T-helper 2 cell treated with Interferon-gamma antibody and Interleukin-4, amounts not matched to agents 5 μg/mL and 100 μg/mL, for 36 hours (primary cell): ENCODE measurements around the gene KLHL1.
"Not testable (repeated sequence)": the region's sequence is repeated elsewhere in the genome, so short reads cannot be mapped to it uniquely, and the experiment has no call there.

Experiments
- DNase-seq: peaks from one replicate; pipeline ENCODE4 v3.0.0; 2021; ENCODE audit warnings: low spot score
- H3K27ac Mint-ChIP-seq: one replicate; pipeline ENCODE4 v1.8.0; 2021; ENCODE audit warnings: mild to moderate bottlenecking, mixed read lengths
- H3K27me3 Mint-ChIP-seq: one replicate; pipeline ENCODE4 v1.8.0; 2021; ENCODE audit warnings: low read depth, mixed read lengths
- H3K36me3 Mint-ChIP-seq: one replicate; pipeline ENCODE4 v1.8.0; 2021; ENCODE audit warnings: low read depth, mixed read lengths
- H3K4me1 Mint-ChIP-seq: one replicate; pipeline ENCODE4 v1.8.0; 2021; ENCODE audit warnings: low read depth, mixed read lengths
- H3K4me3 Mint-ChIP-seq: one replicate; pipeline ENCODE4 v1.8.0; 2022; ENCODE audit warnings: mild to moderate bottlenecking, moderate library complexity, mixed read lengths
- H3K9me3 Mint-ChIP-seq: one replicate; pipeline ENCODE4 v1.8.0; 2021; ENCODE audit warnings: mixed read lengths

The KLHL1 gene

GRCh38 chr13:70108356-70109105, at the start of gene KLHL1:
TSS of gene KLHL1 (minus strand) at chr13:70108452. CDS start at chr13:70107699, 753 bp downstream.
- Mint-ChIP-seq H3K27ac (no peak within 1 kb of the TSS), H3K9me3 (peaks cover 12% of the 10 kb centered on the region)
- no peak for DNase-seq

GRCh38 chr13:70142658-70143057, 34.4 kb upstream of the KLHL1 start:
- H3K4me3 Mint-ChIP-seq, H3K4me1 Mint-ChIP-seq, H3K27me3 Mint-ChIP-seq, DNase-seq, H3K27ac Mint-ChIP-seq, H3K36me3 Mint-ChIP-seq: not testable (repeated sequence)
- peaks cover 11% of the 10 kb centered on the region for H3K9me3 Mint-ChIP-seq

More at GRCh38 chr13:70108356-70109105, at the start of gene KLHL1:
- no peaks in the 10 kb centered on the region for H3K4me1 Mint-ChIP-seq
- H3K36me3 Mint-ChIP-seq, result no peaks in the 10 kb centered on the region
- H3K4me3 Mint-ChIP-seq, result no peak within 1 kb of the TSS
- no peaks in the 10 kb centered on the region for H3K27me3 Mint-ChIP-seq

GRCh38 chr13:70128098-70128497, 19.8 kb upstream of the KLHL1 start:
- Mint-ChIP-seq H3K27me3 (no peaks in the 10 kb centered on the region), H3K4me3 (no peak overlapping the region), H3K27ac (no peak overlapping the region), H3K36me3 (no peaks in the 10 kb centered on the region), H3K9me3 (peaks cover 33% of the 10 kb centered on the region), H3K4me1 (no peaks in the 10 kb centered on the region)
- no peak for DNase-seq

GRCh38 chr13:70125693-70126092, 17.4 kb upstream of the KLHL1 start:
- no peaks in the 10 kb centered on the region for H3K36me3 Mint-ChIP-seq
- peaks cover 30% of the 10 kb centered on the region for H3K9me3 Mint-ChIP-seq
- H3K4me3 Mint-ChIP-seq, result no peak overlapping the region

GRCh38 chr13:70117338-70117905, 9.2 kb upstream of the KLHL1 start:
- Mint-ChIP-seq H3K4me3 (no peak overlapping the region), H3K27ac (no peak overlapping the region), H3K36me3 (no peaks in the 10 kb centered on the region), H3K27me3 (no peaks in the 10 kb centered on the region), H3K9me3 (peaks cover 13% of the 10 kb centered on the region), H3K4me1 (no peaks in the 10 kb centered on the region)
- no peak for DNase-seq

More at GRCh38 chr13:70125693-70126092, 17.4 kb upstream of the KLHL1 start:
- H3K27ac Mint-ChIP-seq, result no peak overlapping the region
- H3K27me3 Mint-ChIP-seq, result no peaks in the 10 kb centered on the region
- DNase-seq, result no peak
- no peaks in the 10 kb centered on the region for H3K4me1 Mint-ChIP-seq

GRCh38 chr13:70107498-70108281, 562 bp downstream of the KLHL1 start, which contains the start of gene ATXN8OS:
TSS of gene ATXN8OS (plus strand) at chr13:70107826.
- no peaks in the 10 kb centered on the region for H3K27me3 Mint-ChIP-seq
- H3K36me3 Mint-ChIP-seq, result no peaks in the 10 kb centered on the region
- no peak for DNase-seq
- H3K9me3 Mint-ChIP-seq, result peaks cover 21% of the 10 kb centered on the region
- no peak within 1 kb of the TSS for H3K27ac Mint-ChIP-seq
- H3K4me3 Mint-ChIP-seq, result no peak within 1 kb of the TSS
- no peaks in the 10 kb centered on the region for H3K4me1 Mint-ChIP-seq

- no peaks in the 10 kb centered on the region for H3K4me1 Mint-ChIP-seq
- H3K27me3 Mint-ChIP-seq, result no peaks in the 10 kb centered on the region
- no peak overlapping the region for H3K27ac Mint-ChIP-seq
- DNase-seq, result no peak
- H3K4me3 Mint-ChIP-seq, result no peak overlapping the region
- H3K9me3 Mint-ChIP-seq, result peaks cover 25% of the 10 kb centered on the region
- H3K36me3 Mint-ChIP-seq, result no peaks in the 10 kb centered on the region
Observed at GRCh38 chr13:70107125-70107497, 1.1 kb downstream of the KLHL1 start.

GRCh38 chr13:70104481-70104880, 3.8 kb downstream of the KLHL1 start:
- H3K27ac Mint-ChIP-seq, result no peak overlapping the region
- no peak for DNase-seq
- no peaks in the 10 kb centered on the region for H3K27me3 Mint-ChIP-seq
- no peaks in the 10 kb centered on the region for H3K4me1 Mint-ChIP-seq
- no peaks in the 10 kb centered on the region for H3K36me3 Mint-ChIP-seq
- no peak overlapping the region for H3K4me3 Mint-ChIP-seq
- peaks cover 25% of the 10 kb centered on the region for H3K9me3 Mint-ChIP-seq

- no peak overlapping the region for H3K27ac Mint-ChIP-seq
- no peak overlapping the region for H3K4me3 Mint-ChIP-seq
- H3K36me3 Mint-ChIP-seq, result no peaks in the 10 kb centered on the region
- peaks cover 18% of the 10 kb centered on the region for H3K9me3 Mint-ChIP-seq
- H3K4me1 Mint-ChIP-seq, result no peaks in the 10 kb centered on the region
- DNase-seq, result no peak
- H3K27me3 Mint-ChIP-seq, result no peaks in the 10 kb centered on the region
Observed at GRCh38 chr13:70098669-70099068, 9.6 kb downstream of the KLHL1 start.

- H3K4me1 Mint-ChIP-seq, result no peaks in the 10 kb centered on the region
- no peak overlapping the region for H3K27ac Mint-ChIP-seq
- H3K9me3 Mint-ChIP-seq, result peaks cover 15% of the 10 kb centered on the region
- no peak for DNase-seq
- no peak overlapping the region for H3K4me3 Mint-ChIP-seq
- no peaks in the 10 kb centered on the region for H3K27me3 Mint-ChIP-seq
- no peaks in the 10 kb centered on the region for H3K36me3 Mint-ChIP-seq
Observed at GRCh38 chr13:70090036-70090723, 18.1 kb downstream of the KLHL1 start.

- Mint-ChIP-seq H3K4me3 (no peak overlapping the region), H3K9me3 (peaks cover 15% of the 10 kb centered on the region), H3K27ac (no peak overlapping the region), H3K4me1 (no peaks in the 10 kb centered on the region), H3K27me3 (no peaks in the 10 kb centered on the region), H3K36me3 (no peaks in the 10 kb centered on the region)
- DNase-seq, result no peak
Observed at GRCh38 chr13:70088926-70089325, 19.3 kb downstream of the KLHL1 start.

GRCh38 chr13:70087247-70087646, 21.0 kb downstream of the KLHL1 start:
- Mint-ChIP-seq H3K27me3 (no peaks in the 10 kb centered on the region), H3K9me3 (peaks cover 15% of the 10 kb centered on the region)

GRCh38 chr13:70080012-70080411, 28.2 kb downstream of the KLHL1 start:
- Mint-ChIP-seq H3K4me1 (no peaks in the 10 kb centered on the region), H3K9me3 (peaks cover 23% of the 10 kb centered on the region), H3K27ac (no peak overlapping the region), H3K36me3 (no peaks in the 10 kb centered on the region), H3K27me3 (no peaks in the 10 kb centered on the region), H3K4me3 (no peak overlapping the region)
- no peak for DNase-seq

More at GRCh38 chr13:70087247-70087646, 21.0 kb downstream of the KLHL1 start:
- Mint-ChIP-seq H3K4me3 (no peak overlapping the region), H3K27ac (no peak overlapping the region), H3K4me1 (no peaks in the 10 kb centered on the region), H3K36me3 (no peaks in the 10 kb centered on the region)
- no peak for DNase-seq

GRCh38 chr13:70054572-70054971, 53.7 kb downstream of the KLHL1 start:
- H3K36me3 Mint-ChIP-seq, result no peaks in the 10 kb centered on the region
- peaks cover 39% of the 10 kb centered on the region for H3K9me3 Mint-ChIP-seq
- H3K4me3 Mint-ChIP-seq, result no peak overlapping the region
- H3K27ac Mint-ChIP-seq, result no peak overlapping the region
- H3K4me1 Mint-ChIP-seq, result no peaks in the 10 kb centered on the region
- no peaks in the 10 kb centered on the region for H3K27me3 Mint-ChIP-seq
- DNase-seq, result no peak
